NT2/D1 (cell line): ENCODE data around the gene PLCH1.

Experiments
- YY1 ChIP-seq: IDR thresholded peaks from 2 replicates; pipeline ENCODE4 v1.6.1; 2011; ENCODE audit not compliant: insufficient read length, insufficient read depth
- ZNF274 ChIP-seq: IDR thresholded peaks from 2 replicates; pipeline ENCODE4 v1.6.1; 2011; ENCODE audit warnings: mild to moderate bottlenecking, low read depth, low read length

DNA sequence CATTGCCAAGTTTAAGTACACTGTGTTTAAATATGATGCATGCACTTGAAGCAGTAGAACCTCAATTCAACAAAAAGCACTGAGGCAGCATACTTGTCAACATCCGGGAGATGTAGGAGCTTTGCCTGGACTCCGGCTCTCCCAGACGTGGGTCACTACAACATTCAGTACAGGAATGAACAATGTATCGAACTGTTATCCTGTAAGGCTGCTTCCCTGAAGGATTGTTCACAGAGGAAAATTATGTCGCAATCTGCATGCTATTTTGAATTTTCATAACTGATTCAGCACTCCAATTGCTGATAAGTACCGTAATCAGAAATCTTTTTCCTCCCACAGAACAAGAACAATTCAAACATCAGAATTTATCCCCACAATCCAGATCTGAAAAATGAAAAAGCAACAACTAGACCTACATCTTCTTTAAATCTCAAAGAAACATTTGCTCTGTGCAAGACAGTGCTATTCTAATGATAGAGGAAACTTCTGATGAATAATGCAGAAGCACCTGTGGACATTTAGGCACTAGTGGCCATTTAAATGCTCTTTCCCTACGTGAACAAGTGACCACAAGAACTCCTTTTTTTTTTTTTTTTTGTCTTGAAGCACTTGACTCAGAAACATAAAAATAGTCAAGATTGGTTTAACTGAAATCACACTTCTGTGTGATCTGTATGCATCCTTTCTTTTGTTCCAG lies 113.4 kb downstream of the PLCH1 start:
- TF ChIP-seq YY1, result no peak
- TF ChIP-seq ZNF274, result no peak
